Stomach (tissue), 9 donors: Measurements from ENCODE around the gene BARD1. TPM values are rescaled to one million over a fixed set of nuclear protein-coding genes. Genes with fewer than 3 reads are reported as not detected.

Source experiments
- DNase-seq, 2 donors: peaks; one replicate each; pipeline versions ENCODE4 v3.0.0 to v3.0.0-alpha.2; 2013 to 2019
- H3K27ac ChIP-seq, 5 donors: fragments of 200-600 bp in 4 of 5; sonication (generic) in 4 of 5; one replicate each; pipeline ENCODE4 v1.5.1; 2013 to 2019; ENCODE audit warnings: mild to moderate bottlenecking in 1 of 5, moderate library complexity in 1 of 5
- H3K27me3 ChIP-seq, 3 donors: fragments of 200-600 bp; sonication (generic); one replicate each; pipeline ENCODE4 v1.5.1; 2017 to 2019; ENCODE audit warnings: mixed run types in 1 of 3
- H3K36me3 ChIP-seq, 4 donors: fragments of 200-600 bp; sonication (generic); 1 replicate in 3 of 4; 2 replicates in 1 of 4; pipeline ENCODE4 v1.5.1; 2016 to 2019
- H3K4me1 ChIP-seq, 4 donors: fragments of 200-600 bp; sonication (generic); one replicate each; pipeline ENCODE4 v1.5.1; 2016 to 2019
- H3K4me3 ChIP-seq, 4 donors: fragments of 200-600 bp; sonication (generic) in 3 of 4; one replicate each; pipeline ENCODE4 v1.5.1; 2016 to 2019; ENCODE audit warnings: mild to moderate bottlenecking in 1 of 4
- H3K9me3 ChIP-seq, 4 donors: fragments of 200-600 bp; sonication (generic); one replicate each; pipeline ENCODE4 v1.5.1; 2016 to 2019
- CTCF ChIP-seq, 7 experiments: fragments of 450-650 bp in 4 of 7; fragments of 200-600 bp in 3 of 7; sonication (generic) in 3 of 7; IDR thresholded peaks; one replicate each; pipeline ENCODE4 v1.5.1; 2016 to 2019; ENCODE audit warnings: antibody characterized with exemption in 7 of 7, control low read depth in 2 of 7, mild to moderate bottlenecking in 1 of 7
- EP300 ChIP-seq: sonication (generic); formaldehyde crosslinking; IDR thresholded peaks from one replicate; pipeline ENCODE4 v1.6.1; 2017; ENCODE audit warnings: antibody characterized with exemption
- POLR2A ChIP-seq, 4 donors: fragments of 450-650 bp; IDR thresholded peaks; one replicate each; pipeline ENCODE4 v1.6.1; 2016; ENCODE audit warnings: antibody characterized with exemption in 4 of 4, control low read depth in 2 of 4, mild to moderate bottlenecking in 1 of 4, moderate library complexity in 1 of 4
- POLR2AphosphoS5 ChIP-seq, 3 donors: sonication (generic); formaldehyde crosslinking; IDR thresholded peaks; one replicate each; pipeline ENCODE4 v1.6.1; 2016; ENCODE audit warnings: antibody characterized with exemption in 3 of 3
- WGBS, 5 donors: extraction: QIAGEN DNeasy Blood & Tissue Kit in 3 of 5; methylation state at CpG; one replicate each; pipeline versions ENCODE4 v1.1.5 to v1.1.7; 2013 to 2018; 5-methylcytosine and 5-hydroxymethylcytosine counted together
- intact Hi-C: fragments of 100-400 bp; cut with DNase I; formaldehyde crosslinking; loops from one replicate; pipeline ENCODE4 v1.15.1; 2023; ENCODE audit warnings: low total_unique reads
- polyA plus RNA-seq, 3 donors: library from polyadenylated mRNA; stranded (reverse); fragments of 200-250 nt; gene quantifications; one replicate each; pipeline ENCODE4 v1.2.3, GENCODE V29; 2013
- total RNA-seq, 5 donors: library from RNA; depleted of rRNA; stranded (reverse); fragments of >200 nt; gene quantifications; one replicate each; pipeline versions ENCODE4 v1.1.0 to v1.2.3, GENCODE V29; 2014 to 2016
- donor health status: healthy with polysubstance abuse.
- donor health status: Bipolar disorder and iron deficiency.
- donor health status: healthy.

The BARD1 gene
- total and polyA plus RNA-seq, 8 donors, result 1.2 to 74.4 (median 10.9) TPM

GRCh38 chr2:214713080-214713830 lies 96.2 kb downstream of the BARD1 start:
- WGBS, 5 donors, result 29 to 48% (median 38%) methylated on average over 8 of the region's 8 CpGs
- TF ChIP-seq POLR2AphosphoS5 (IDR thresholded peaks at IDR 0.05), result peak in 1 of 3 donors; percentile 44
- no peak for TF ChIP-seq POLR2A (IDR thresholded peaks at IDR 0.05)
- H3K27ac ChIP-seq, result no peak overlapping the region
- no peak for DNase-seq
- H3K27me3 ChIP-seq, result no peaks in the 10 kb centered on the region
- H3K9me3 ChIP-seq, result no peaks in the 10 kb centered on the region
- intact Hi-C loops, result no loop called here
- no peak overlapping the region for H3K4me3 ChIP-seq
- H3K36me3 ChIP-seq, result no peaks in the 10 kb centered on the region
- H3K4me1 ChIP-seq, result peaks cover 0 to 7% (median 0%) of the 10 kb centered on the region in 4 donors

- intact Hi-C loops, result no loop called here
- 89 to 95% (median 93%) methylated on average over 2 of the region's 2 CpGs for WGBS, 5 donors
- no peaks in the 10 kb centered on the region for H3K36me3 ChIP-seq
Observed at GRCh38 chr2:214710729-214711128, 98.8 kb downstream of the BARD1 start.

GRCh38 chr2:214706986-214707385 lies 102.5 kb downstream of the BARD1 start:
- intact Hi-C loops, result no loop called here
- no peak overlapping the region for H3K4me3 ChIP-seq
- H3K27me3 ChIP-seq, result no peaks in the 10 kb centered on the region
- no peak overlapping the region for H3K27ac ChIP-seq
- H3K36me3 ChIP-seq, result no peaks in the 10 kb centered on the region
- DNase-seq, result peak in 1 of 2 donors; percentile 30
- WGBS, 5 donors, result 23 to 53% (median 32%) methylated on average over 2 of the region's 2 CpGs
- TF ChIP-seq POLR2AphosphoS5 (IDR thresholded peaks at IDR 0.05) (no peak), POLR2A (IDR thresholded peaks at IDR 0.05) (no peak), CTCF (IDR thresholded peaks at IDR 0.05) (no peak), EP300 (no peak)
- no peaks in the 10 kb centered on the region for H3K9me3 ChIP-seq
- no peaks in the 10 kb centered on the region for H3K4me1 ChIP-seq

More at GRCh38 chr2:214710729-214711128, 98.8 kb downstream of the BARD1 start:
- DNase-seq, result no peak
- TF ChIP-seq EP300, result no peak
- no peak for TF ChIP-seq POLR2A (IDR thresholded peaks at IDR 0.05)
- TF ChIP-seq CTCF (IDR thresholded peaks at IDR 0.05), result no peak
- TF ChIP-seq POLR2AphosphoS5 (IDR thresholded peaks at IDR 0.05), result no peak
- peaks cover 0 to 7% (median 0%) of the 10 kb centered on the region in 4 donors for H3K4me1 ChIP-seq
- no peak overlapping the region for H3K4me3 ChIP-seq
- no peaks in the 10 kb centered on the region for H3K9me3 ChIP-seq
- no peaks in the 10 kb centered on the region for H3K27me3 ChIP-seq
- no peak overlapping the region for H3K27ac ChIP-seq

GRCh38 chr2:214699236-214699635 lies 110.2 kb downstream of the BARD1 start:
- WGBS, 5 donors, result 41 to 44% (median 42%) methylated on average over 2 of the region's 2 CpGs

GRCh38 chr2:214696681-214697080 lies 112.8 kb downstream of the BARD1 start:
- intact Hi-C loops, result no loop called here
- no peak overlapping the region for H3K27ac ChIP-seq
- no peaks in the 10 kb centered on the region for H3K4me1 ChIP-seq
- TF ChIP-seq EP300 (no peak), POLR2AphosphoS5 (IDR thresholded peaks at IDR 0.05) (no peak), CTCF (IDR thresholded peaks at IDR 0.05) (no peak), POLR2A (IDR thresholded peaks at IDR 0.05) (no peak)
- H3K36me3 ChIP-seq, result no peaks in the 10 kb centered on the region
- no peak overlapping the region for H3K4me3 ChIP-seq
- H3K9me3 ChIP-seq, result peaks cover 0 to 23% (median 10%) of the 10 kb centered on the region in 4 donors
- DNase-seq, result no peak
- H3K27me3 ChIP-seq, result no peaks in the 10 kb centered on the region

More at GRCh38 chr2:214699236-214699635, 110.2 kb downstream of the BARD1 start:
- DNase-seq, result no peak
- H3K9me3 ChIP-seq, result peaks cover 0 to 23% (median 10%) of the 10 kb centered on the region in 4 donors
- H3K4me3 ChIP-seq, result no peak overlapping the region
- intact Hi-C loops, result no loop called here
- H3K27me3 ChIP-seq, result no peaks in the 10 kb centered on the region
- no peaks in the 10 kb centered on the region for H3K36me3 ChIP-seq
- H3K27ac ChIP-seq, result no peak overlapping the region
- TF ChIP-seq POLR2A (IDR thresholded peaks at IDR 0.05), result no peak
- H3K4me1 ChIP-seq, result no peaks in the 10 kb centered on the region
